NCI-H187 (cell line): Measurements from ENCODE around the gene TMEM132C.
A peak's percentile ranks its signal among the peaks of the same experiment; 100 is the strongest.
"Not testable (repeated sequence)": the region's sequence is repeated elsewhere in the genome, so short reads cannot be mapped to it uniquely, and the experiment has no call there.

Experiments
- DNase-seq, 2 experiments: peaks; one replicate each; lab custom pipeline; 2025; lab: John Stamatoyannopoulos, UW

Gene TMEM132C

DNA sequence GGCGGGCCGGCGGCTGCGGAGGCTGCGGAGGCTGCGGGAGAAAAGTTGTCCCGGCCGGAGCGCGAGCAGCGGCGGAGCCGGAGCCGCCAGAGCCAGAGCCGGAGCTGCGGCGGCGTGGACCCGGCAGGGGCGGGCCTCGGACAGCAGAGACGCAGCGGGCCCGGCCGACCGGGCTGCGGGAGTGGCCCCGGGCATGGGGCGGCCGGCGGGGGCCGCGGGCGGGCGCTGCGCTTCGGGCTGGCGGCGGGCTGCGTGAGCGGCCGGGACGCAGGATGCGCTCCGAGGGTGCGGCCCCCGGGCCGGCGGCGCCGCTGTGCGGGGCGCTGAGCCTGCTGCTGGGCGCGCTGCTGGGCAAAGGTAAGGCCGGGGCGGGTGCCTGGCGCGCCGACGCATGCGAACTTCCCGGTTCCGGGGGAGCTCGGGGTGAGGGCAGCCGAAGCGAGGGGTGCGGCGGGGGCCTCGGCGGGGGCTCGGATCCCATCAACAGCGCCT lies at the start of gene TMEM132C:
TSS of gene TMEM132C (plus strand) at position 40 of the 492 bp plus-strand sequence. CDS start at position 273, 233 bp downstream.
- no peak for DNase-seq

DNA sequence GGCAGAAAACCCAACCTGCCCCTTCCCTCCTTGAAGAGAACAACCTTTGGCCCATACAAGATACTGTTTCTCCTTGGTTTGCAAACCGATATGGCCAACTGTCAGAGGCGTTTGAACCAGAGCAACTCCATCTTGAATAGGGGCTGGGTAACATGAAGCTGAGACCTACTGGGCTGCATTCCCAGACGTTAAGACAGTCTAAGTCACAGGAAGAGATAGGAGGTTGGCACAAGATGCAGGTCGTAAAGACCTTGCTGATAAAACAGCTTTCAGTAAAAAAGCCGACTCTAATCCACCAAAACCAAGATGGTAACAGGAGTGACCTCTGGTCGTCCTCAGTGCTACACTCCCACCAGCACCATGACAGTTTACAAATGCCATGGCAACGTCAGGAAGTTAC lies 42.7 kb upstream of the TMEM132C start:
- DNase-seq, result no peak

DNA sequence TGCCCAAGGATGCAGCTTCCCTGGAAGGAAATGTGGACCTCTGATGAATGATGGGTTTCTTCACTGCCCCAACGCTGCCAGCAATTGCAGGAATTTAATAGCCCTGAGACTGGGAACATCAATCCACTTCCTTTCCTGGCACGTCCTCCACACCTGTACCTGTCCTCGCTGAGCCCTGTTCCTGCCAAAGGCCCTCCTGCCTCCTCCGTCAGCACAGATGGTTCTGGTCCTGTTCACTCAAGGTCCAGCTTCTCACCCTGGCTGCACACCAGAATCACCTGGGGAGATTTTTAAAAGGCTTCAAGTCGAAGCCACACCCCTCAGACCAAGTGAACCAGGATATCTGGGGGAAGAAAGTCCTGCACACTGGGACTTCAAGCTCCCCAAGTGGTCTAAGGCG lies 38.4 kb upstream of the TMEM132C start:
- DNase-seq, result no peak

DNA sequence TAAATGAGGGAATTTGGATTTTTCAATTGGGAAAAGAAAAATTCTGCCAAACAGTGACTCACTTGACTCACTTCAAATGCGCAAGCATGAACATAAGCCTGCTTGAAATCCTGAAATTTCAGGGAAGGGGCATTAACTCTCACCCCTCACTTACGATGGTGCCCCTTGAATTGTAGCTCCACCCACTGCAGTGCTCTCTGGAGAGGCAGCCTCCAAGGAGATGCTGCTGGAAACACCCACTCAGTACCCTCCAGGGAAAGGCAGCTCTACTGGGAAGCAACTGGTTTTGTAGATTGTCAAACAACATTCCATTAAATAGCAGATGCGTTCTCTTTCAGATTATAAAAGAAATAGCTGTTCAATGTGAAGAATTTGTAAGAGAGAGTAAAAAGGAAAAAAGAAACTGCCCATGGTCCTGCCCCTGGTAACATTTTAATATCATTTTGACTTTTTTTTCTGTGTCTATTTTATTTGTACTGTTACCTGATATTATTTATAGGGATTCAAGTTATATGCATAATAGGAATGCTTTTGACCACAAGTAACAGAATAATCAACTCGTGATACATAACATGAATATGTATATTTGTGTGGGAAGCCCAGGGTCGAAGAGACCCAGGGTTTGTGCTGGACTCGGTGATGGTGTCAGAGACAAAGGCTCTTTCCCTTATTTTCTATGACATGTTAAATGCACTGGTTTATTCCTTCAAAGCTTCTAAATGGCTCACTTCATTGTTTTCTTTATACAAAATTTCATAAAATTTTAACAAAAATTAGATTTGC lies 31.1 kb upstream of the TMEM132C start:
- no peak for DNase-seq

DNA sequence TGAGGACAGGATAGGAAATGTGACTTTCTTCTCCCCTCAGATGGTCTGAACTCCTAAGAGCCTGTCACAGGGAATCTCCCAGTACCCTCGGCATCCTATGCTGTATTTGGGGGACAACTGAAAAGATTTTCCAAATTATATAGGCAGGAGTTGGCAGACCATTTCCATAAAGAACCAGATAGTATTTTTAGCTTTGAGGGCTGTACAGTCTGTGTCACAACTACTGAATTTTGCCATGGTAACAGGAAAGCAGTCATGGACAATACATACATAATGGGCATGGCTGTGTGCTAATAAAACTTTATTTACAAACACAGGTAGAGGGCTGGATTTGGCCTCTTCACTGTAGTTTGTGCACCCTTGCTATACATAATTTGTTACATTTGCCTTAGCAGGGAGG lies 30.4 kb upstream of the TMEM132C start:
- no peak for DNase-seq

DNA sequence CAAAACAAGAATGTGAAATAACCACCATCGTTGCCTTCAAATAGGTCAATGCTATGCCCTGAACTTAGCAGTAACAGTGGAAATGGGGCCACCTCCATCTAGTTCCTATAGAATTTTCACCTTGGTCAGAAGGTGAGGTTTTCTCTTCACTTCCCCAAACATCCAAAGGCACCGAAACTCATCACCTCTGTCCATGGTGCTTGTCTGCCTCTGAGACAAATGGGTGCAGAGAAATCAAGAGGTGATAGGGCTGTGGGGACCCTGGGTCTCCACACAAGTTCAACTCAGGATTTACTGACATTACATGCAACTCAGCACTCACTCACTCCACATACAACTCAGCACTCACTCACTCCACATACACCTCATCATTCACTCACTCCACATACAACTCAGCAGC lies 26.2 kb upstream of the TMEM132C start:
- DNase-seq, result no peak

DNA sequence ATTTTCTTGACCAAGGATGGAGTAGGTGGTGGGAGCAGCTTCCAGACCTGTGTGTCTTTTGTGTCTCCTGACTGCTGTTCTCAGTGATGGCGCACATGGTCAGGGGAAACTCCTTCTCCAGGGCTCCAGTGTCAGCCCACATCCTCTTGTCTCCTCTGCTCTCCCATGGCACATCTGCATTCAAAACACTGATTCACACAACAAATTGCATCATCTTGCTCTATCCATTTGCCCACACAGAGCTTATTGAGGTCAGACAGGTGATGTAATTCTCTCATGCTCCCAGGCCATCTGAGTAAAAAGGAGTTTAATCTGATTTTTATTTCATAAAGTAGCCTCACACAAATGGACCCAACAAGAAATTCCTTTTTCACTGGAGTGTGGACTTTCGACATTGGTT lies 21.8 kb upstream of the TMEM132C start:
- no peak for DNase-seq

DNA sequence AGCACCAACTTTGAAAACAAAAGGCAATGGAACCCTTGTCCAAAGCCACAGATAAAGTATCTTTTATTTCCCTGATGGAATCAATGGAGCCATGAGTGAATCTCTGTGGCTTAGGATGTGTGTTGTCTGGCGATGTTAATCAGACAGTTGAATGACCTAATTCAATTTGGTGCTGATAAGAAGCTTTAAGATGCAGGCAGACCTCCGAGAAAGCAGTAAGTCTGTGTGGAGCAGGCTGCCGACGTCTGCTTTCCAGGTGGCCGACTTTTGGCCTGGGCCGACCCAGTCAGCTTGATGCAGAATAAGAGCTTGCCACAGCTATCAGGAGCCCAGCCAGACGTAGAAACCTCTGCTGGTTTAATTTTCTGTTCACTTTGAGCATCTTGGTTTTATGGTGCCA lies 21.1 kb upstream of the TMEM132C start:
- no peak for DNase-seq

DNA sequence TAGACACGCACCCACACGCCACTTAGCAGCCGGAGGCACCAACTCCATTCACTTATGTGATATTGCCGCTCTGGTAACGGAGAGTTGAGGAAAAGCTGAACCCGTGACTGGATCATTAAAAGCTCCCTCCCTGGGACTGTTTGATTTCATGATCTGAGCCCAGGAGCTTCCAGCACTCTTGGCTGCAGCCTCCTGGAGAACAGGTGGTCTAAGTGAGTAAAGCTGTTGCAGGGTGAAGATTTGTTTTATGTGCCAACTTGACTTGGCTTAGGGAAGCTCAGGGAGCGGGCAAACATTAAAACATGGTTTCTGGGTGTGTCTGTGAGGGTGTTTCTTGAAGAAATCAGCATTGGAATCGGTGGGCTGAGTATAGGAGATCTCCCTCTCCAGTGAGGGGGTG lies 16.9 kb upstream of the TMEM132C start:
- no peak for DNase-seq

DNA sequence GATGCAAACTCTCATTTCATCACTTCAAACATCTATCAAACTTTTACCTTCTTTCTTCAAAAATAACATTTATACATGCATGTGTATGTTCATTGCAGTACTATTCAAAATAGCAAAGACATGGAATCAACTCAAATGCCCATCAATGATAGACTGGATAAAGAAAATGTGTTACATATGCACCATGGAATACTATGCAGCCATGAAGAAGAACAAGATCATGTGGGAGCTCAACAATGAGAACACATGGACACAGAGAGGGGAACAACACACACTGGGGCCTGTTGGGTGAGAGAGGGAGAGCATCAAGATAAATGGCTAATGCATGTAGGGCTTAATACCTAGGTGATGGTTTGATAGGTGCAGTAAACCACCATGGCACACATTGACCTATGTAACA lies 13.1 kb upstream of the TMEM132C start:
- DNase-seq, result not testable (repeated sequence)

DNA sequence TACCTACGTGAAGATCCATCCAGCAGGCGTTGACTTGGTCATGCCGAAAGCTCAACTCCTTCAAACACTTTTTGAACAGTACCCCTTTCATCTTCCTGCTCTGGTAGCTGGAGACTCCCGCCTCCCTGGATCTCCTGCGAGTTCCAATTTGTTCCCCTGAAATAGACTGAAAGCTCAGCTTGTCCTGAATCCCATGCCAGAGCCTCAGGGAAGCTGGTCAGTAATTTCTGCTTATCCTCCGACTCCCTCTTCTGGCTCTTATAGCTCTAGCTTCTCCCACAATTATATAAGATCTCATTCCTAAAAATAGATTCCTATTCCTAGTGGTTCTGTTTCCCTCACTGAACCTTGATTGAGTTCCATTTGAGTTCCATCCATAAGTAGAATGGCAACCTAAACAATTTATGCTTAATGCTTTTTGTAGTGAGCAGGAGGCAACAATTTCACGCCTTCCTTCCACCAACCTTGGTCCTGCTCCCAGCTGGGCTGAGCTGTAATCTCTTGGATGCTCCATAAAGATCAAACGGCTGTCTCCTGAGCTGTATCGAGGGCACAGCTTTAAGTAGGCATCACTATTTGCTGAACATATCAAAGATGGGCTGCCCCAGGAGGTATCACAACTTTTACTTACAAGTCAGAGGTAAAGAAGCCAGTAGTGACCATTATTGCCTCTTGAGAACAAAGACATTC lies 8.0 kb upstream of the TMEM132C start:
- no peak for DNase-seq

DNA sequence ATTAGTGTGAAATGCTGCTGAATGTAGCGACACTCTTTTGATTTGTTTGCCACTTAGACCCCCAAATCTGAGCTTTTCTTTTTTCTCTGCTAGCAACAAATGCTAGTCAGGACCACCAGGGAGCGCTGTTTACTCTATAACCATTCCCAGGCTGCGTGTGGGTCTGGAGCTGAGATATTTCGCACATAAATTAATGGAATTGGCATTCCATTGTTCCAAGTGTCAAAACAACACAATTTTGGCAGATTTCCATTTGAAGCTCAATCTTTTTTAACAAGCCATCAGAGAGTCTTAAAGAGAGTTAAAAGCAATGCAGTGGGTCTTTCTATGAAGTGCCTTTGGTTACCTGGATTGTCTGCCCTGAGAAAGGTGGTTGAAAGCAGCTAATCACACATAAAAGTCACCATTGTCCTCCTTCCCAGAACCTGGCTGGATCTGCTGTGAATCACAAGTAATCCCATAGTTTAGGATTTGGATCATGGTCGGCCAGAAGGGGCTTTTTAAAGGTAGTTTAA lies 7.4 kb upstream of the TMEM132C start:
- peak in 1 of 2 experiments; percentile 27 for DNase-seq

DNA sequence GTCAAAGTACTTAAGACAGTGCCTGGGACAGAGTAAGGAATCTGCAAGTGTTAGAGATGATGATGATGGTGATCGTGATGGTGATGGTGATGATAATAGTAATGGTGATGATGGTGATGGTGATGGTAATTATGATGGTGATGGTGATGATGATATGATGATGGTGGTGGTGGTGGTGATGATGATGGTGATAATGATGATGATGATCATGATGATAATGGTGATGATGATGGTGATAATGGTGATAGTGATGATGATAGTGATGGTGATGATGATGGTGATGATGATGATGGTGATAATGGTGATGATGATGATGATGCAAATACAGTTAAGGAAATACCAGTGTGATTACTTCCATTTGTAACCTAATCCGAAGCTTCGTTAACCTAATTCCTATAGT lies 5.2 kb upstream of the TMEM132C start:
- DNase-seq, result no peak

DNA sequence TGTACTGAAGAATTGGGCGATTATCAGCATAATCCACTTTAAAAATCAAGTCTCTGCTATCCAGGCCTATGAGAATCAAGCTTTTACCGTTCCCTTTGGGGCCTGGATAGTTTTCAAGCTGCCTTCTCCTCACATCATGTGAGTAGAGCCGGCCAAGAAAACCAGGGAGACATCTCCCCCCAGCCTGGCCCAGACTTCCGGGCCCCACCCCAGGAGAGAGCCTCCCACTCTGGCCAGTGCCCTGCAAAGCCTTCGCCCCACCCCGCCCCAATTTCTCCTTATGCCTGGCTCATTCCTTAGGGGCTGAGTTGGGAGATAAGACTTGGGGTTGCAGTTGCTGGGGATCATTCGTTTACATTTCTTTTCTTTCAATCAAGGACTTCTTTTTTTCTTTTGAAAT lies 1.4 kb upstream of the TMEM132C start:
- DNase-seq, result no peak

DNA sequence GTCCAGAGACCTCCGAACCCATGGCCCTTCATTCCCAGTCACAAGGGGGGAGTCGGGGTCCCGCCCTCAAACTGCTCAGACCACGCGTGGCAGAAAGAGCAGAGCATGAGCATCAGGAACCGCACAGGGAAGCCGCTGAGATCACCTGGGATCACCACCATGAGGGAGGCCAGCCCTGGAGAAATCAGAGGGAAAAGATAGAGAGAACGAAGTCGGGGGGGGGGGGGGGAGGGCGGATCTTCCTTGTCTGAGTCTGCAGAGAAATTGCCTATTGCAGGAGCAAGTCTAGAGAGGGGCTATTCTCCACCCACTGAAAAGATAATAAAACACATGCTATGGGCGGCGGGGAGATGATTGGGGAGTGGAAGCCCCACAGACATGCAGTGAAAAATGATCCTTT lies 884 bp upstream of the TMEM132C start:
- DNase-seq, result no peak

DNA sequence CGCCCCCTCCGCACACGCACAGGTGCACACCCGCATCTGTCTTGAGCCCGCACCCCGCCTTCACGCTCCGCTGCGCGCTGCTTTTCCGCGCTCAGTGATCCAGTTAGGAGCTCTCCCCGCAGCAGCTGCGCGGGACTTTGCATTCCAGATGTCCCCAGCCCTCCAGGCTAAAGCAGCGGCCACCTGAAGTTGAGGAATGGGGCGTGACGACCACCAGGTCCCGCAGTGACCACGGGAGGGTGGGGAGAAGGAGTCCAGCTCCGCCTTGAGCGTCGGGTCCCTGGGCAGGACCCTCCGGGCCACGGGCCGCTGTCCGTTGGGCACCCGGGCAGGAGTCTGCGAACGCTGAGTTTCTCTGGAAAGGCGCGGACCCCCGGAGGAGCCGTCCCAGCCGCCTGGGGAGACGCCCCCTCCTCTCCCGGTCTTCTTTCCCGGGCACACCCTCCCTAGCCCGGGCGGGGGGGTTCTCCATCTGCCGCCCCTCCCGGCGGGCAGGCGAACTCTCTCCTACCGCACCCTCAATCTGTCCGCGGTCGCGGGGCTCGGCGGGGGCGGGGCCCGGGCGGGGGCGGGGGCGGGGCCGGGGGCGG lies 334 bp upstream of the TMEM132C start:
- no peak for DNase-seq

DNA sequence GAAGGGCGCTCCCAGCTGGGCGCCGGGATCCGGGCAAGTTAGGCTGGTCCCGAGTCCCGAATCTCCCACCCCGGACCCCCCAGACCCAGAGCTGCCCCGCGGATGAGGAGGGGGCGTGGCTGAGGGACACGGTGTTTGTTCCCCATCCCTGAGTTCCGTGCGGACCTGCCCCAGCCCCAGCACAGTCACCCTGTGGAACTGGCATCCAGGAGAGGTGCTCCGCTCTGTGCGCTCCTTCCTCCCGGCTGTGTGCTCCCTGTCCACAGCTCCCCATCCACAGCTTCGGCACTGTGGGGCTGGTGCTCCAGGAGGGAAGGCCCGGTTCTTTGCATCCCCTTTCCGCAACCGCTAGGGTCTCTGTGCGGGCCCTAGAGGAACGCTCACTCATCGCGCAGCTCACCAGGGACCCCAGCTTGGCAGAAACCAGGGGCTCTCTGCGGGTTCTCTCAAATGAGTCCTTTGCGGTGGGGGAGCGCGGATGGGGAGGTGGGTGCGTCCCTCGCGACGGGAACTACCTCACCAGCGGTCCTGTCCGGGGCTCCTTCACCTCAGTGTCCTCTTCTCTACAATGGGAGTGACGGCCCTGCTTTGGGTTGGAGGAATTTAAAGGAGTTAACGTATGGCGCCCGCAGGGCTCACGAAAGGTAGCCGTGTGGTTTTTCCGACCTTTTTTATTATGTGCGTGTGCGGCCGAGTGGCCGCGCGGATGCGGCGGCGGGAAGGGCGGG lies 845 bp downstream of the TMEM132C start:
- DNase-seq, result no peak

DNA sequence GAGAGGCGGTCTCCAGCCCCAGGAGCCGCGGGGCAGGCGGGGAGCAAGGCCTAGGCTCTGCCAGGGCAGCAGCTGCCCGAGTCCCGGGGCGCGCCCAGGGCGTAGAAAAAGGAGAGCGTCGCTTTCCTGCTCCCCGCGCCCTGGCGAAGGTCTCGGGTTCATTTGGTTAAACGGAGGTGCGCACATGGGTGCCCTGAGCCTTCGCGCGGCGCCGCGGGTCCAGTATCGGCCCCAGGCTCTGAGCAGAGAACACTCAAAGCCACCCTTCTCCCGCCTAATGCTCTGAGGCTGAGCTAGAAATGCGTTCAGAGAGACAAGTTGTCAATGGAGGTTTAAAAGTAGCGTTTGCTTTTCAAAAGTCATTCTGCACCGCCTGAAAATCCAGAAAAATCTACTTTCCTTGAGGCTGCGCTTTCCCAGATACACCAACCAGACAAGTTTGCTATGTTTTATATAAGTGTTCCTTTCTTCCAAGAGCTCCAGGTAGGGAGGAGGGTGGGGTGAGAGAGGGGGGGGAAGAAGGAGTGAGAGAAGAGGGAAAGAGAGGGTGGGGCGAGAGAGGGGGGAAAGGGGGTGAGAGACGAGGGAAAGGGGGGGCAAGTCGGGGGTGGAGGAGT lies 1.5 kb downstream of the TMEM132C start:
- DNase-seq, result no peak

DNA sequence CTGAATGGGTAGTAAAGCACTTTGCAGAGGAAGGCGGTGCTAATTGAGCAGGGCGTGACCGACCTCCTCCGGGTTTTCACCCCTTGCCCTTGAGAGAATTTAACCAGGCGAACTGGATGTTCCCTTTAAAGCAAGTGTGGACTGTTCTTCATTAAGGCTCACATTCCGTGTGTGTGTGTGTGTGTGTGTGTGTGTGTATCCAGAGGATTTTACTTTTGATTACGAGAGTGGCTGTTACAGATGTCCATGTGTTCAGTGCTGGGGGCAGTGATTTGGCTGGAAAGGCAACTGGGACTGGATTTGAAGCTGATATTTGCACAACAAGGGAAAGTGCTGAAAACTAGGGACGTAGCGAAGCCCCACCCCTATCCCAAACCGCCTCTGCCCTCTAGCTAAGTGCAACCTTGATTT lies 2.2 kb downstream of the TMEM132C start:
- DNase-seq, result no peak

DNA sequence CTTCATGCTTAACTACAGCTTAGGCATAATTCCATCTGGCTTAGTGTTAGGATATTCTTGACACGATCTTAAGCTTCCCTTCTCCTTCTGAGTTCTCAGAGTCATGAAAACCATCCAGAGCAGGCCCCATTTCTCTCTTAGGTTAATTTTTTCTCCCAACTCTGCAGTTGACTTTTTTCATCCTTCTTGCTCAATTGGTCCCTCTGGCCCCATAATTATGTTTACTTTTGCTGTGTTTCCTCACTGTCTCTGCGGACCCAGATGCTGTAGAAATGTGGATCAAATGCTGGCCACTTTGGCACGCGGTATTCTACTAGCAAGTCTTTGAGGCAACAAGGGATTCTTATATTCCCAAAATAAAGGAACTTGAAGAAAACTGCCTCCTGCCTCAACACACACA lies 9.5 kb downstream of the TMEM132C start:
- no peak for DNase-seq

DNA sequence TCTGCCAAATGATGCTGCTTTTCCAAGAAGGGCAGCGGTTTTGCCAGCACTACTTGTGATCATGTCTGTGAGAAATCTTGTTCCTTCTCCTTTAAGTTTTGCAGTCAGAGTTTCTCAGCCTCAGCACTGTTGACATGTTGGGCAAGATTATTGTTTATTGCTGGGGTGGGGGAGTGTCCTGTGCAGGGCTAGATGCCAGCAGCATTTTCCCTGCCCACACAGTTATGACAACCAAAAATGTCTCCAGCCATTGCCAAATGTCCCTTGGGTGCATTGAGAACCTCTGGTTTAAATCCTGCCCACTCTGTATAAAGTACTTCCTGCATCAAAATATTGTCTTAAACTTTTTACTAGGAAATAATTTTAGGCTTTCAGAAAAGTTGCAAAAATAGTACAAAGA lies 20.0 kb downstream of the TMEM132C start:
- no peak for DNase-seq

DNA sequence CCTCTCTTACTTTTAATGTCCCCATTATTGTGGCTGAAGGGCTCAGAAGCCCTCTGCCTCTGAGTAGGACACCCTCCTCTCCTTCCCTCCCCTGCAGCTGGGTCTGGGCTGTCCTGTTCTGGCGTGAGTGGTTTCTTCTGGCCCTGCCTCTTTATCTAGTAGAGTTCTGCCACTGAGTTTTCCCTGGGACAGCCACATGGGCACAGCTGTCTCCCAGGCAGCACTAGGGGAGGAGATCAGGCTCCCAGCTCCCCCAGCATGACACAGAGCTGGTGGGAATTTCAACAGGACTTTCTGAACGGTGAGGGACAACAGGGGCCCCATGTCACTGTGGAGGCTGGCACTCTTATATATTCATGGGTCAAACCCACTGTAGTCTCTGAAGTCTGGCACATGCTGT lies 21.4 kb downstream of the TMEM132C start:
- no peak for DNase-seq
